HUES64 (cell line): ENCODE measurements around the gene SLC6A13.
A peak's percentile ranks its signal among the peaks of the same experiment; 100 is the strongest.
"Not testable (repeated sequence)": the region's sequence is repeated elsewhere in the genome, so short reads cannot be mapped to it uniquely, and the experiment has no call there.

Experiments
- H3K27ac ChIP-seq: 2 replicates; pipeline ENCODE4 v1.7.0; 2013; ENCODE audit warnings: low read depth, low read length, inconsistent platforms
- H3K27me3 ChIP-seq: 2 replicates; pipeline ENCODE4 v1.6.1; 2013; ENCODE audit warnings: mild to moderate bottlenecking, low read length; ENCODE audit not compliant: insufficient read depth
- H3K36me3 ChIP-seq: 2 replicates; pipeline ENCODE4 v1.6.1; 2013; ENCODE audit warnings: mild to moderate bottlenecking, low read length; ENCODE audit not compliant: insufficient read depth
- H3K4me1 ChIP-seq: 2 replicates; pipeline ENCODE4 v1.6.1; 2013; ENCODE audit warnings: mild to moderate bottlenecking, low read length, moderate library complexity; ENCODE audit not compliant: insufficient read depth
- H3K4me3 ChIP-seq: 2 replicates; pipeline ENCODE4 v1.5.1; 2013; ENCODE audit warnings: mild to moderate bottlenecking, low read length, moderate library complexity
- H3K9ac ChIP-seq: 2 replicates; pipeline ENCODE4 v1.6.1; 2013; ENCODE audit warnings: mild to moderate bottlenecking, low read depth, low read length
- H3K9me3 ChIP-seq: 2 replicates; pipeline ENCODE4 v1.6.1; 2013; ENCODE audit warnings: low read depth, low read length; ENCODE audit not compliant: insufficient read depth
- WGBS: fragments of 150-250, 120-280 bp; methylation state at CpG from one replicate; pipeline ENCODE4 v1.1.7; 2013; ENCODE audit warnings: missing lambda C conversion rate; 5-methylcytosine and 5-hydroxymethylcytosine counted together

Gene SLC6A13

DNA sequence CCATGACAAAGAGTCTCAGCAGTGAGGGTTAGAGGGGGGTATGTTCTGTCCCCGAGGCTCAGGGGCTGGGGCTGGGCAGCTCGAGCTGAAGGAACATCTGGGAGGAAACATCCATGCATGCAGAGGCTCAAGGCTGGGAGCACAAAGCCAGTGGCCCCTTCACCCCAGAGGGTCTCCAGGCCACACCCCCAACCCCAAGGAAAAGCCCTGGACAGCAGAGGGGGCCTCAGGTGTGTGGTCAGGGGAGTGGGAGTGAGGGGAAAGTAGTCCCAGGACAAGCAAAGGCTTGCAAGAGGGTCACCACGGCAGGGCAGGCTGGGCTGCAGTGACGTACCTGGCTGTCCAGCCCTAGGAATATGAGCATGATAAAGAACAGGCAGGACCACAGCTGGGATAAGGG lies 66.2 kb downstream of the SLC6A13 start:
- H3K36me3 ChIP-seq, result no peaks in the 10 kb centered on the region
- H3K9me3 ChIP-seq, result no peaks in the 10 kb centered on the region
- WGBS, result 88% methylated on average over 4 of the region's 4 CpGs
- H3K9ac ChIP-seq, result no peak overlapping the region
- H3K4me3 ChIP-seq, result no peak overlapping the region
- H3K27ac ChIP-seq, result no peak overlapping the region
- H3K4me1 ChIP-seq, result peaks cover 7% of the 10 kb centered on the region; the same call in 1 of the 2 replicates
- H3K27me3 ChIP-seq, result peaks cover 25% of the 10 kb centered on the region

- peaks cover 7% of the 10 kb centered on the region; the same call in 1 of the 2 replicates for H3K4me1 ChIP-seq
- peaks cover 20% of the 10 kb centered on the region for H3K27me3 ChIP-seq
- no peaks in the 10 kb centered on the region for H3K36me3 ChIP-seq
- 91% methylated on average over 15 of the region's 15 CpGs for WGBS
- H3K27ac ChIP-seq, result no peak overlapping the region
- H3K9ac ChIP-seq, result no peak overlapping the region
- H3K4me3 ChIP-seq, result no peak overlapping the region
- no peaks in the 10 kb centered on the region for H3K9me3 ChIP-seq
Observed at GRCh38 chr12:195951-196350, 66.7 kb downstream of the SLC6A13 start.

- peaks cover 14% of the 10 kb centered on the region for H3K27me3 ChIP-seq
- WGBS, result 81% methylated on average over 5 of the region's 5 CpGs
Observed at GRCh38 chr12:195156-195555, 67.5 kb downstream of the SLC6A13 start.

DNA sequence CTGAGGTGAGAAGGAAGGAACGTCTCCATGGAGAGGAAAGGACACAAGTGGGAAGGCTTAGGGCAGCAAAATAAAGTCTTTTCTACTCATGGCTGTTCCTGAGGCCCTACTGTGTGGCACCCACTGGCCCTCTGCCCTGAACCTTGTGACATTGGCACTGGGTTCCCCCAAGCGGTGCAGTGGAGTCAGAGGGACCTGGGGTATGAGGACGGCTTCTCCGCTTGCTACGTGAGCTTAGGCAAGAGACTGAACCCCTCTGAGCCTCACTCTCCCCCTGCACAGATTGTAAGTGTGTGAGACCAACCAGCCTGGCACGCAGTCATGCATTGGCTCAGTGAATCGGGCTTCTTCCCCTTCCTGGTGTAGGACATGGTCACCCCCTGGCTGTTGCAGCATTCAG lies 68.4 kb downstream of the SLC6A13 start:
- 91% methylated on average over 7 of the region's 7 CpGs for WGBS
- H3K27me3 ChIP-seq, result peaks cover 16% of the 10 kb centered on the region
- H3K36me3 ChIP-seq, result no peaks in the 10 kb centered on the region
- H3K4me3 ChIP-seq, result no peak overlapping the region
- H3K4me1 ChIP-seq, result peaks cover under 1% of the 10 kb centered on the region; the same call in 1 of the 2 replicates
- no peak overlapping the region for H3K27ac ChIP-seq
- no peak overlapping the region for H3K9ac ChIP-seq
- no peaks in the 10 kb centered on the region for H3K9me3 ChIP-seq

More at GRCh38 chr12:195156-195555, 67.5 kb downstream of the SLC6A13 start:
- no peaks in the 10 kb centered on the region for H3K9me3 ChIP-seq
- H3K4me1 ChIP-seq, result peaks cover 7% of the 10 kb centered on the region; the same call in 1 of the 2 replicates
- H3K9ac ChIP-seq, result no peak overlapping the region
- H3K27ac ChIP-seq, result no peak overlapping the region
- H3K36me3 ChIP-seq, result no peaks in the 10 kb centered on the region
- H3K4me3 ChIP-seq, result no peak overlapping the region

DNA sequence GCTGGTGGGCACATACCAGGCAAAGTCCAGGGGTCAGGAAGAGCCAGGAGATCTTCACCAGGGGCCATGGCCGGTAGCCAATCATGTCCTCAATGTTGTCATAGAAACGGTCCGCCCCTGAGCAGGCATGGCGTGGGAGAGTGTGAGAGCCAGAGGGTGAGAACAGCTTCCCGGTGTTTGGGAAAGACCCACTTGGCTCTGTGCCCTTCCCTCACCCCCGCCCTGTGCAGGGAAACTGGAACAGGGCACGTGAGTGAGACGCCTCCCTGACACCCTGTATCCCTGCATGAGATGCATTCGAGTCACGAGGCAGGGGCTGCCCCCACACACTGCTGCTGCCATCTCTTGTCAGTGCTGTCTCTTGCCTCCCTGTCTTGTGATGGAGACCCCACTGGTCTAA lies 69.4 kb downstream of the SLC6A13 start:
- no peak overlapping the region for H3K9ac ChIP-seq
- no peaks in the 10 kb centered on the region for H3K9me3 ChIP-seq
- H3K27ac ChIP-seq, result no peak overlapping the region
- no peak overlapping the region for H3K4me3 ChIP-seq
- 82% methylated on average over 10 of the region's 10 CpGs for WGBS
- peaks cover 22% of the 10 kb centered on the region for H3K27me3 ChIP-seq
- H3K36me3 ChIP-seq, result no peaks in the 10 kb centered on the region
- no peaks in the 10 kb centered on the region for H3K4me1 ChIP-seq

DNA sequence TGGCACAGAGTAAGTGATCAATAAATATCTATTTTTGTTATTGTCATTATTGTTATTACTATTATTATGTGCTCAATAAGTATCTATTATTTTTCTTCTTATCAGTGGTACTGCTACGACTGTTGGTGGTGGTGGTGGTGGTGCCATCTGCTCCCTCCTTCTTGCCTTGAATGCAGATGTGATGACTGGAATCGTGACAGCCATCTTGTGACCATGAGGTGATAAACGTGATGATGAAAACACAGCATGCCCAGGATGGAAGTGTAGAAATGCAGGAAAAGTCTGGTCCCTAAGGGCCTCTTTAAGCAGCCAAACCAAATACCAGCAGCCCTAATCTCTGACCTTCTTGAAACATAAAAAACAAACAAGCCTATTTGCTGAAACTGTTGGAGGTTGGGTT lies 71.1 kb downstream of the SLC6A13 start:
- no peak overlapping the region for H3K4me3 ChIP-seq
- 82% methylated on average over 3 of the region's 3 CpGs for WGBS
- no peaks in the 10 kb centered on the region for H3K9me3 ChIP-seq
- no peak overlapping the region for H3K9ac ChIP-seq
- H3K36me3 ChIP-seq, result no peaks in the 10 kb centered on the region
- peaks cover 34% of the 10 kb centered on the region for H3K27me3 ChIP-seq
- no peak overlapping the region for H3K27ac ChIP-seq
- H3K4me1 ChIP-seq, result no peaks in the 10 kb centered on the region

DNA sequence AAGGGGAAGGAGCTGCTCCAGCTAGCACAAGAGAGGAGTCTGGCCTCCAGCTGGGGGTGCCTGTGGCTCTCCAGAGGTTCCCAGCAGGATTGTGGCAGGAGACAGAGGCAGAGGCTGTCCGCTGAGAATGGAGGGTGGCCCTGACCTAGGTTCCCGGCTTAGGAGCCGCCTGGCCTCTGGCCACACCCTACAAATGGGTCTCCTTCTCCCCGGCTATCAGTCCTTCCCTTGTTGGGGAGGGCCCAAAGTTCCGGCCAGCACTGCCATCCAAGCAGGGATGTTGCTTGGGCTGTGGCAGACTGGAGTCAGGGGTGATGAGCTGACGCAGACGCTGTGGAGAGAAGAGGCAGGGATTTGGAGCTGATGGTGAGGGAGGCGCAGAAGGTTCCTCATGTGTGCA lies 71.8 kb downstream of the SLC6A13 start:
- H3K9me3 ChIP-seq, result no peaks in the 10 kb centered on the region
- no peaks in the 10 kb centered on the region for H3K36me3 ChIP-seq
- no peak overlapping the region for H3K4me3 ChIP-seq
- H3K27me3 ChIP-seq, result peaks cover 39% of the 10 kb centered on the region
- no peak overlapping the region for H3K9ac ChIP-seq
- WGBS, result 93% methylated on average over 8 of the region's 8 CpGs
- no peak overlapping the region for H3K27ac ChIP-seq
- H3K4me1 ChIP-seq, result no peaks in the 10 kb centered on the region

DNA sequence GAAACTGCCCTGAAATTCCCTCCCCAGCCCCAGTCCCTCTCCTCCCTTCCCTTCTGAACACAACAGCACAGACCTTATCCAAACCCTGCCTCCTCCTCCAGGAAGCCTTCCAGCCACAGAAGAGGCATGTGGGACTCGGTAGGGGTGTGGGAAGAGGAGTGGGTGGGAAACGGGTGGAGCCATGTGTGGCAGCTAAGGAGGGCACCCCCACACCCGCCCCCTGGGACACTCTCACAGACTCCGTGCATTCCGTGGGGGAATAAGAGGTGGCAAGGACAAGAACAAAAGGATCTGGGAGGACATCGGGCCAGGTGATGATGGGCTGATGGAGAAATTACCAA lies 73.0 kb downstream of the SLC6A13 start:
- H3K9me3 ChIP-seq, result no peaks in the 10 kb centered on the region
- 82% methylated on average over 6 of the region's 6 CpGs for WGBS
- peaks cover 38% of the 10 kb centered on the region for H3K27me3 ChIP-seq
- no peak overlapping the region for H3K4me3 ChIP-seq
- H3K4me1 ChIP-seq, result no peaks in the 10 kb centered on the region
- no peak overlapping the region for H3K27ac ChIP-seq
- H3K36me3 ChIP-seq, result no peaks in the 10 kb centered on the region
- H3K9ac ChIP-seq, result no peak overlapping the region

DNA sequence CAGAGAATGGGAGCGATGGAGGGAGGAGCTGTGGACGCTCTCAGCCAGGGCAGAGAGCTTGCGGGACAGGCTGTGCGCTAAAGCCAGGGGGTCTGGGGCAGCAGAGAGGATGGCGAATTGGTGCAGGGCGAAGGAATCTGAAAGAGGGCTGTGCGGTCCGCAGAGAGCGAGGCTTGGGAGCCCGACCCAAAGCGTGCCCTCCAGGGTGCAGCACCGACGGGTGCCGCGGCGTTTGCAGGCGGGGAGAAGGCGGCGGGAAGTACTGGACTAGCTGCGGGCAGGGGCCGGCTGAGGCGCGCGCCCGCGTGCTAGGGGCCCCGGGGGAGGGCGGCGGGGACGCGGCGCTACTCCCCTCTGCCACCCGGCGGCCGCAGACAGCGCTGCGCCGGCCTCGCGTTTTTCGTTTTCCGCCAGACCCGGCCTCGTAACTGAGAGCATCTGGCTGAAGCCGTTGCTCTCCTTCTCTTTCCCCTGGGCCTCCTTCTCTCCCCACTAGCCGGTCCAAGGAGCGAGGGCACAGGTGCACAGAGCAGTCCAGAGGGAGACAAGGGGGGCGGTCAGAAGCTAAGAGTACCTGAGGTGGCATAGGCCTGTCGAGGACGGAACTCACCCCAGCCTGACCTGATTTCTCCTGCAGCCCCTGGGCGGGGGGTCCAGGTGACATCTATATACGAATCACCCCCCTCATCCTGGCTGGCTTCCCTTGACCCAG lies 73.6 kb downstream of the SLC6A13 start:
- H3K9me3 ChIP-seq, result no peaks in the 10 kb centered on the region
- H3K4me3 ChIP-seq, result peak overlapping the region; percentile 62
- H3K27me3 ChIP-seq, result peaks cover 38% of the 10 kb centered on the region
- H3K36me3 ChIP-seq, result no peaks in the 10 kb centered on the region
- no peak overlapping the region for H3K27ac ChIP-seq
- 8% methylated on average over 52 of the region's 52 CpGs for WGBS
- H3K9ac ChIP-seq, result peak overlapping the region; percentile 37; the same call in 1 of the 2 replicates
- no peaks in the 10 kb centered on the region for H3K4me1 ChIP-seq

DNA sequence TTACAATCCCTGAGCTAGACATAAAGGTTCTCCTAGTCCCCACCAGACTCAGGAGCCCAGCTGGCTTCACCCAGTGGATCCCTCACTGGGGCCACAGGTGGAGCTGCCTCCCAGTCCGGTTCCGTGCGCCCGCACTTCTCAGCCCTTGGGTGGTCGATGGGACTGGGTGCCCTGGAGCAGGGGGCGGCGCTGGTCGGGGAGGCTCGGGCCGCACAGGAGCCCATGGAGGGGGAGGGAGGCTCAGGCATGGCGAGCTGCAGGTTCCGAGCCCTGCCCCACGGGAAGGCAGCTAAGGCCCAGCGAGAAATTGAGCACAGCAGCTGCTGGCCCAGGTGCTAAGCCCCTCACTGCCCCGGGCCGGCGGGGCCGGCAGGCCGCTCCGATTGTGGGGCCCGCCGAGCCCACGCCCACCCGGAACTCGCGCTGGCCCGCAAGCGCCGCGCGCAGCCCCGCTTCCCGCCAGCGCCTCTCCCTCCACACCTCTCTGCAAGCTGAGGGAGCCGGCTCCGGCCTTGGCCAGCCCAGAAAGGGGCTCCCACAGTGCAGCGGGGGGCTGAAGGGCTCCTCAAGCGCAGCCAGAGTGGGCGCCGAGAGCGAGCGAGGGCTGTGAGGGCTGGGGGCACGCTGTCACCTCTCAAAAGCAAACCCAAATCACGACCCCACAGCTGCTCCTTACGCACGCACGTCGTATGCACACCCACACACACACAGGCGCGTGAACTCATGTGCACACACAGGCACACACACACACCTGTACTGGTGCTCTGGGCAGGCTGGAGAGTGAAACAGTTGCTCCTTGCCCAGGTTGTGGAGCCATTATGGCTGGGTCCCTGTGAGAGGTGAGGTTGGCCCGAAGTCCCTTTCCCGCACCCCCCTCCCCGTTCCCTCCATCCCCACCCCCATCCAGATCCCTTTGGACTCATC lies 74.4 kb downstream of the SLC6A13 start:
- Histone ChIP-seq H3K27me3 (peaks cover 38% of the 10 kb centered on the region), H3K4me3 (peak overlapping the region; percentile 62), H3K9ac (peak overlapping the region; percentile 37; the same call in 1 of the 2 replicates)
- not testable (repeated sequence) for H3K27ac ChIP-seq, H3K9me3 ChIP-seq, H3K36me3 ChIP-seq, H3K4me1 ChIP-seq
- WGBS, result 35% methylated on average over 50 of the region's 53 CpGs

GRCh38 chr12:186006-186625 lies 76.5 kb downstream of the SLC6A13 start:
- no peak overlapping the region for H3K9ac ChIP-seq
- H3K27ac ChIP-seq, result no peak overlapping the region
- H3K4me3 ChIP-seq, result no peak overlapping the region
- peaks cover 38% of the 10 kb centered on the region for H3K27me3 ChIP-seq
- H3K9me3 ChIP-seq, result no peaks in the 10 kb centered on the region
- H3K4me1 ChIP-seq, result no peaks in the 10 kb centered on the region
- 92% methylated on average over 11 of the region's 11 CpGs for WGBS
- no peaks in the 10 kb centered on the region for H3K36me3 ChIP-seq
